ENCODE measurements around the gene NOP53. TPM values are rescaled to one million over a fixed set of nuclear protein-coding genes. Genes with fewer than 3 reads are reported as not detected.
A peak's percentile ranks its signal among the peaks of the same experiment; 100 is the strongest.
"Not testable (repeated sequence)": the region's sequence is repeated elsewhere in the genome, so short reads cannot be mapped to it uniquely, and the experiment has no call there.

The NOP53 gene
- polyA plus RNA-seq, 1 donor = 316 TPM

DNA sequence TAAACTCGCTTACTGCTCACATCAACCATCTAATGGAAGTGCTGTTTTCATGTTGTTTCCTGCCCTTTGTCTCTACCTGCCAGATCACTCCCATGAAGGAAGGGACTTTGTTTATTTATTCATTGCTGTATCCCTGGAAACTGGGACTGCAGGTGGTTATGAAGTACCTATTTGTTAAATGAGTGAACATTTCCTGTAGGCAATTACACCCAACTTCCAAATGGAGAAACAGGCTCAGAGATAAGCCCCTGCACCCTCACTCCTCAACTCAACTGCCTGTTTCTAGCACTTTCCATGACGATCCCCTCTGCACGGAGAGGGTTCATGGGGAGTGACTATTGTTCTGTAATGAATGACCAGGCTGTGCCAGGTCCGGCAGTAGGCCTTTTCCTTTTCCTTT lies 31.2 kb downstream of the NOP53 start:
- no peak for DNase-seq

DNA sequence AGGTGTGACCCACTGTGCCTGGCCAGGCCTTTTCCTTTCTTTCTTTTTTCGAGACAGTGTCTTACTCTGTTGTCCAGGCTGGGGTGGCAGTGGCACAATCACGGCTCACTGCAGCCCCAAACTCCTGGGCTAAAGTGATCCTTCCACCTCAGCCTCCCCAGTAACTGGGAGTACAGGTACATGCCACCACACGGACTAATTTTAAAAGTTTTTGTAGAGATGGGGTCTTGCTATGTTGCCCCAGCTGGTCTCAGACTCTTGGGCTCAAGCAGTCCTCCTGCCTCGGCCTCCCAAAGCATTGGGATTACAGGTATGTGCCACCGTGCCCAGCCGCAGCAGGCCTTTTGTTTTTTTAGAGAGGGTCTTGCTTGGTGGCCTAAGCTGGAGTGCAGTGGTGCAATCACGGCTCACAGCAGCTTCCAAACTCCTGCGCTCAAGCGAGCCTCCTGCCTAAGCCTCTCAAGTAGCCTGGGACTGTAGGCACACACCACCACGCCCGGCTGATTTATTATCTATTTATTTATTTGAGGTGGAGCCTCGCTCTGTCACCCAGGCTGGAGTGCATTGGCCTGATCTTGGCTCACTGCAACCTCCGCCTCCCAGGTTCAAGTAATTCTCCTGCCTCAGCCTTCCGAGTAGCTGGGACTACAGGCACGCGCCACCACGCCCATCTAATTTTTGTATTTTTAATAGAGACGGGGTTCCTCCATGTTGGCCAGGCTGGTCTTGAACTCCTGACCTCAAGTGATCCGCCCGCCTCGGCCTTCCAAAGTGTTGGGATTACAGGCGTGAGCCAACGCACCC lies 32.1 kb downstream of the NOP53 start:
- DNase-seq = not testable (repeated sequence)

DNA sequence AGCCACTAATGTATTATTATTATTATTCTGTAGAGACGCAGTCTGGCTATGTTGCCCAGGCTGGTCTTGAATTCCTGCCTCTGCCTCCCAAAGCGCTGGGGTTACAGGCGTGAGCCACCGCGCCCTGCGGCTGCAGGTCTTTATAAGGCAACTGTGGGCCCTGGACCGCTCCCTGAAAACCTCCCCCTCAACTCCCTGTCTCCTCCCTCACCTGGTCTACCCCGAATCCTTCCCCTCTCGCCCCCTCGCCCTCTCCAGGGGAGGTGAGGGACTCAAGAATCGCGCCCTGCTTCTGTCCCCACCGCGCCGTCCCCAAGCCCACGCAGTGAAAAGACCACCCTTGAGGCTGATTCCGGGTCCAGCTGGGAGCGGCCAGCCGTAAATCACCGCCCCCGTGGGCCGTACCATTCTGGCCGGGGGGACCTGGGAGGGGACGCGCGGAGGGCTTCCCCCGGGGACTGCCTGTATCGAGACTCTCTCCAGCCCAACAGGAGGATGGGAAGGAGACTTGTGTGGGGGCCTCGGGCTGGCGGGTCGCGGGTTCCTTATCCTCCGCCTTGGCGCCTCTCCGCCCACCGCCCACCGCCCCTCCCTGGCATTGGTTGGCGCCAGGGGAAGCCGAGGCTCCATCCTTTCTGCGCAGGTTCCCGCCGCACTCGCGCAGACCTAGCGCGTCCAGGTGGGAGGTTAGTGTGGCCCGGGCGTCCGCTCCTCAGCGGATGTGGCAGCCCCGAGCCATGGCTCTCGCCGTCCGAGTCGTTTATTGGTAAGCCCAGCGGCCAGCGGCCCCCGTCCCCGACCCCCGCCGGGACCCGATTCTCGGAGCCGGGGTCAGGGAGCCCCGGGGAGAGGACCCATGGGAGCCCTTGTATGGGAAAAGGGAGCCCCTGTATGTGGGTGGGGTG lies 33.0 kb downstream of the NOP53 start, which contains the start of gene SELENOW:
Gene SELENOW, plus strand, starts transcription at position 655 of the 905 bp plus-strand sequence. Its CDS starts 83 bp downstream, at position 738.
- DNase-seq = peak; percentile 84

DNA sequence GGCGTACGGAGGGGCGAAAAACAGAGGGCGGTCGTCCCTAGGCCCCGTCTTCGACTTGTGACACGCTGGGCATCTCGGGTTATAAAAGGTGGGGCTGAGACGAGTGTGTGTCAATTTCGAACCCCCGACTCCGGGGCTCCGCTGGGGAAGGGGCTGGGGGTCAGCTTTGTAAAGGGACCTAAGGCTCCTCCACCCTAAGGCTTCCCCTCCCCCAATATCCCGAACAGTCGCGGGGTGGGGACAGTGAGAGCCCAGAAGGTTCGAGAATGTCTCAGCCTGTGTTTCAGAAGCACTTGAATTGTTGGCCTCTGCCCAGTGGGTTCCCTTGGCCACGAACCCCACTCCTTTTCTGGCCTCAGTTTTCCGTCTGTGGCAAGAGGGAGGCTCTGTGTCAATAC lies 33.6 kb downstream of the NOP53 start:
- DNase-seq = no peak

DNA sequence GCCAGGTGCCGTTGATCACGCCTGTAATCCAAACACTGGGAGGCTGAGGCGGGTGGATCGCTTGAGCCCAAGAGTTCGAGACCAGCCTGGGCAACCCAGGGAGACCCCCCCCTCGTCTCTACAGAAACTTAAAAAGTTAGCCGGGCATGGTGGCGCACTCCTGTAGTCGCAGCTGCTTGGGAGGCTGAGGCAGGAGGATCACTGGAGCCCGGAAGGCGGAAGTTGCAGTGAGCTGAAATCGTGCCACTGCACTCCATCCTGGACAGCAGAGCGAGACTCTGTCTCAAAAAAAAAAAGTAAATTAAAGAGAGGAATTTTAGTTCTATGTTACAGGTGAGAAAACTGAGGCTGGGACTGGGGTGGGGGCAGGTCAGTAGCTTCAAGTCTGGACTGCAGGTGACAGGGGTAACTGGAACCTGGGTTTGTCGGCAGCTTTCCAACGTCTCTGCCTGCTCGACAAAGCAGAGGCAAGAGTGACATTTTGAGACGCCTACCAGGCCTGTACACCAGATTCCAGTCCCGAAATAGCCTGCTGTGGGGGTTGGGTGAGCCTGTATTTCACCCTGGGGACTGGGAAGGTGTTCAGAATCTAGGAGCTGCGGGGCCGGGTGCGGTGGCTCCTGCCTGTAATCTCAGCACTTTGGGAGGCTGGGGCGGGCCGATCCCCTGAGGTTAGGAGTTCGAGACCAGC lies 34.3 kb downstream of the NOP53 start:
- no peak for DNase-seq

DNA sequence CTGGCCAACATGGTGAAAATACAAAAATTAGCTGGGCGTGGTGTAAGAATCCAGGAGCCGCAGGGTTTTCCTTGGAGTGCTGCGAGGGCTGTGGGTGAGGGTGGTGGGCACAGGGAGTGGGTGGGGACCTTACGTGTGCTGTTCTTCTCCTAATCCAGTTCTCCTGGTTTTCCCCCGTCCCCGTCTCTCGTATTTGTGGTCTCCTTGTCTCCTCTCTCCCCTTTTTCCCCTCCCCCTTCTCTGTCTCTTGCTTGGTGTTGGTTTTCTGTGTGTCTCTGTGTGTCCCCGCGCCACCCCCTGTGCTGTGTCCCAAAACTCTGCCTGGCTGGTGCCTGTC lies 34.8 kb downstream of the NOP53 start:
- no peak for DNase-seq

DNA sequence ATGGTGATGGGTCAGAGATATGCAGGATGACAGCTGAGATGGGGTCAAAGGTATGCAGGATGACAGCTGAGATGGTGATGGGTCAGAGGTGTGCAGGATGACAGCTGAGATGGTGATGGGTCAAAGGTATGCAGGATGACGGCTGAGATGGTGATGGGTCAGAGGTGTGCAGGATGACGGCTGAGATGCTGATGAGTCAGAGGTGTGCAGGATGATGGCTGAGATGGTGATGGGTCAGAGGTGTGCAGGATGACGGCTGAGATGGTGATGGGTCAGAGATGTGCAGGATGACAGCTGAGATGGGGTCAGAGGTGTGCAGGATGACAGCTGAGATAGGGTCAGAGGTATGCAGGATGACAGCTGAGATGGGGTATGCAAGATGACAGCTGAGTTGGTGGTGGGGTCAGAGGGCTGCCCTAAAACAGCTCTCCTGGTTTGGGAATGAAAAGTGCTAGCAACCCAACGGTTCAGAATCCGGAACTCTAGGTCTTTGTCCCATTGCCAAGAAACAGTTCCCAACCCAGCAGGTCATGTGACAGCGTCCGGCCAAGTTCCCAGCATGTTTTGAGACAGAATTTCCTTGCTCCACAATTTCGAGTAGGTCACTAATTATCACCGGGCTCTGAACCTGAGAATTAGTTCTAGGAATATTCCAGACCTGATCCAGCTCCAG lies 36.4 kb downstream of the NOP53 start:
- DNase-seq = no peak

DNA sequence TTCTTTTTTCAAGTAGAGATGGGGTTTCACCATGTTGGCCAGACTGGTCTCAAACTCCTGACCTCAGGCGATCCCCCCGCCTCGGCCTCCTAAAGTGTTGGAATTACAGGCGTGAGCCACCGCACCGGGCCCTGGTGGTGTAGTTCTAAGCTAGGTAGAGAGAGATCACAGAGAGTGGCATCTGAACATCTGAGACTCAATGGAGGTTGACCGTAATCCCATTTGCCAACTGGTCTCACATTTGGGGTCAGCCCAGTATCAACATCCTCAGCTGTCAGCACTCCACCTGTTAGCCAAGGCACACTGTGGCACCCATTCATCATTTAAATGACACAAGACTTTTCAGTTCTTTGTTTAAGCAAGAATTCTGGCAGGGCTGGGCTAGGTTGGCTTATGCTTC lies 41.2 kb downstream of the NOP53 start:
- DNase-seq = no peak

DNA sequence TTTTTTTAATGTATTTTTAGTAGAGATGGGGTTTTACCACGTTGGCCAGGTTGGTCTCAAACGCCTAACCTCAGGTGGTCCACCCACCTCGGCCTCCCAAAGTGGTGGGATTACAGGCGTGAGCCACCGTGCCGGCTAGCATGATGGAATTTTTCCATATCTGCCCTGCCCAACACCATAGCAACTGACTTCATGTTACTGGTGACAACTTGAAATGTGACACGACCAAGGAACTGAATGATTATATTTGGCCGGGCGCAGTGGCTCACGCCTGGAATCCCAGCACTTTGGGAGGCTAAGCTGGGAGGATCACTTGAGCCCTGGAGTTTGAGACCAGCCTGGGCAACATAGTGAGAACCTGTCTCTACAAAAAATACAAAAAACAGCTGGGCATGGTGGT lies 42.0 kb downstream of the NOP53 start:
- DNase-seq = not testable (repeated sequence)

DNA sequence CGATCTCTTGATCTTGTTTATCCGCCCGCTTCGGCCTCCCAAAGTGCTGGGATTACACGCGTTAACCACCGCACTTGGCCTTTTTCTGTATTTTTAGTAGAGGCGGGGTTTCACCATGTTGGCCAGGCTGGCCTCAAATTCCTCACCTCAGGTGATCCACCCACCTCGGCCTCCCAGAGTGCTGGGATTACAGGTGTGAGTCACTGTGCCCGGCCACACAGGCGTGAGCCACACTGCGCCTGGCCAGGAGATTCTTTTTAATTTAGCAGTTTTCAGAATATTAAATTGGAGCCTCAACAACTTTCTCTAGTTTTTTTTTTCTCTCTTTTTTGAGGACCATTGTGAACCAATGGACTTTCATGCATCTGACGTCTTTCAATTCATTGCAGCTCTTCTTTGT lies 44.5 kb downstream of the NOP53 start:
- DNase-seq = not testable (repeated sequence)

DNA sequence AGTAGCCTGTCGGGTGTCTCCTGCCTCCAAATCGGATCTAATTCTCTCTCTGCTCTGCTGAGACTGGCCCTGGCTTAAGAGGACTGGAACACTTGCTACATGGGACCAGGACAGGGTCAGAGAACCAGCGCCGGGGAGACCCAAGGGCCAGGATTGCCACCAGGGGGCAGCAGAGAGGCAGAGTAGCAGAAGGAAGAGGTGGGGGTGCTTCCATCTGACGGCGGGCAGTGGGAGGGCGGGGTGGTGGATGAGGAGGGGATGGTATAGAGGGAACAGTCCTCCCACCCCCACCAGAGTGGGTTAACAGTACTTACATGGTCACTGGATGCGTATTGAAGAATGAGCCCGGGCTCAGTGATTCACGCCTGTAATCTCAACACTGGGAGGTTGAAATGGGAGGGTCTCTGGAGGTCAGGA lies 45.1 kb downstream of the NOP53 start:
- DNase-seq = no peak

DNA sequence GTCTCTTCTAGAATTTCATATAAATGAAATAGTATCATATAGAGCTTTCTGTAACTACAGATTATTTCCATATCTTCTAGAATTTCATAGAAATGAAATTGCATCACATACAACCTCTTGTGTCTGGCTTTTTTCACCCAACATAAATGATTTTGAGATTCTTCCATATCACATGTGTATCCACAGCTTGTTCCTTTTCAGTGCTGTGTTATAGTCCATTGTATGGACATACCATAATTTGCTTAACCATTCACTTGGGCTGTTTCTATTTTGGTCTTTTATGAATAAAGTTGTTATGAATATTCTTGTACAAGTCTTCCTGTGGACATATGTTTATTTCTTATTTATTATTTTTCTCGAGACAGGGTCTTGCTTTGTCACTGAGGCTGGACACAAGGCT lies 47.3 kb downstream of the NOP53 start:
- no peak for DNase-seq

DNA sequence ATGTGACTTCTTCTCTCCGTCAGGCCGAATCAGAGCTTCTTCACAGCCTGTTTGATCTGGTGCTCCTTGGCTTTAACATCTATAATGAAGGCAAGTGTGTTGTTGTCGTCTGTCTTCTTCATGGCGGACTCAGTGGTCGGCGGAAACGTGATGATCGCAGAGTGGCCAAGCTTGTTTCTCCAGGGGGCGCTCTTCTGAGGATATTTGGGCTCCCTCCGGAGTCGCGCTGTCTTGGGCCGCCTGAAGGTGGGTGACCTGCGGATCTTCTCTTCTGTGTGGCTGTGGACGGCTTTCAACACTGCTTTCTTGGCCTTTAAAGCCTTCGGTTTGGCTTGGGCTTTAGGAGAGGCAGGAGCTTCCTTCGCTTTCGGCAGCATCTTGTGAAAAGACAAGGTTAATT lies 49.2 kb downstream of the NOP53 start:
- DNase-seq = no peak

DNA sequence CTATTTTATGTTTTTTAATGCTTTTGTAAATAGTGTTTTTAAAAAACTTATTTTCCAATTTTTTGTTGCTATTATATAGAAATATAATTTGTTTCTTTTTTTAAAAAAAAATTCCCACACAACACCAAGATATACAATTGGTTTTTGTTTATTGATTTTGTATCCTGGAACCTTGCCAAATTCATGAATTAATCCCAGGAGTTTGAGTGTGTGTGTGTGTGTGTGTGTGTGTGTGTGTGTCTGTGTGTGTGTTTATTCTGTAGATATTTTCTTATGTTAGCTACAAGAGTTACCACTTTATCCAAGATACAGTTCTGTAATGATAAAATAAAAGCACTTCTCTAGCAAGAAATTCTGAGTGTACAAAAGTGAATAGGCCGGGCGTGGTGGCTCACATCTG lies 51.4 kb downstream of the NOP53 start:
- DNase-seq = no peak

DNA sequence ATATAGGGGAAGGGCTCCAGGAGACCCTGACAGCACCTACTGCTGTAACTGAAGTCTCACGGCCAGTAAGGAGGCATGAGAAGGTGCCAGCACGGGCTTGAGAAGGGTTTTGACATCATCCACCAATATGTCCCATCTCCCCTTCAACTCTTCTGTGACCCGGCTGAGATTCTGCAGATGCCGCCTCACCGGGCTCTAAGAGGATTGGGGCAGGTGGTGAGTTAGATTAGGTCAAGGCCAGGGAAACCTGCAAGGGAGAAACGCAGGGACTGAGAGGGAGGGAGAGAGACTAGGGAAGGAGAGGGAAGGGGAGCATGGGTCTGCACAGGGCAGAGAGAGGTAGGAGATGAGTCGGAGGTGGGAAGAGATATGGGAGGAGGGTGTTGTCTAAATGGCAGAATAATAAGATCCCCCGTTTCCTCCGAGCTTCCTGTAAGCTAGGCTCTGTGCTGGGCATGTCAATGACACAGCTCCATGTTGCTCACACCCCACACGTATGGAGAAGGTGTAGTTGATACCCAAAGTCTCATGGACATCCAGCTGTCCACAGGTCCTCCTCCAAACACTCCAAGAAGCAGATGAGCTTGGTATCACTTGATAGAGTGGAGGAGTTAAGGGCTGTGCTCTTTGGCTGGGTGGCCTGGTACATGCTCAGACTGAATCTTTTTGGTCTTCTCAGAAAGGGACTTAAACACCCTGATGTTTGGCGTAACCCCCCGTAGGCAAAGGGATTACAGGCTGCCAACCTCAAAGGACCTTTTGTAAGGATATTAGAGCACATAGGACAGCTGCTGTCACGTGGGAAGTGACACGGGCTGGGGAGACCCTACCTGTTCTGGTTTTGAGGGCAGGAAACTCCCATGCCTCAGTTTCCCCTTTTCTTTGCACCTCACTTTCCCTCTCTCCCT lies 52.9 kb downstream of the NOP53 start:
- no peak for DNase-seq

DNA sequence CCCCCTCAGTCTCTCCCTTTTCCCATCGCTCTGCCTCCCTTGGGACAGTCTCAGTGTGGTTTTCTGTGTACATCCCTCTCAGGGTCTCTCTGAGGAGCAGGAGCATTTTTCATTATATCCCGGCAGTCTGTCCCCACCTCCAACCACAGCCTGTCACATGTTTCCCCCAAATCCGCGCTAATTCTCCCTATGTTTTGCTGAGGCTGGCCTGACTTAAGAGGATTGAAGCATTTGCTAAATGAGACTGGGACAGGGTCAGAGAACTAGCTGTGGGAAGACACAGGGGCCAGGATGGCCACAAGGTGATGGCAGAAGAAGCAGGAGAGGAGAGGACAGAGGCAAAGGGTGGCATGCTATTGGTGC lies 53.5 kb downstream of the NOP53 start:
- no peak for DNase-seq

DNA sequence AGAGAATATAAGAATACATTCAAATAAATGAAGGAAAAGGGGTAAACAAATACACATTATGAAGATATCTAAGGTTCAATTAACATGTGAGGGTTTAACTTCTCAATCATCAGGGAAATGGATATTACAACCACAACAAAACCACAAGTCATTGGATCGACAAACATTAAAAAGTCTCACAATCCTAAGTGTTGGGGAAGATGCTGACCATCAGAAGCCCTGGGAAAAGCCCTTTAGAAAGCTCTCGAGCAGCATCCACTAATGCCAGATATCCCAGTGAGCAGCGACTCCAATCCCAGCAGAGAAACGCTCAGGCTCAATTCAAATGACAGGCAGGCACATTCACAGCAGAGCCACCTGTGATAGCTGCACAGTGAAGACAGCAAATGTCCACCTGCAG lies 55.9 kb downstream of the NOP53 start:
- DNase-seq = no peak

DNA sequence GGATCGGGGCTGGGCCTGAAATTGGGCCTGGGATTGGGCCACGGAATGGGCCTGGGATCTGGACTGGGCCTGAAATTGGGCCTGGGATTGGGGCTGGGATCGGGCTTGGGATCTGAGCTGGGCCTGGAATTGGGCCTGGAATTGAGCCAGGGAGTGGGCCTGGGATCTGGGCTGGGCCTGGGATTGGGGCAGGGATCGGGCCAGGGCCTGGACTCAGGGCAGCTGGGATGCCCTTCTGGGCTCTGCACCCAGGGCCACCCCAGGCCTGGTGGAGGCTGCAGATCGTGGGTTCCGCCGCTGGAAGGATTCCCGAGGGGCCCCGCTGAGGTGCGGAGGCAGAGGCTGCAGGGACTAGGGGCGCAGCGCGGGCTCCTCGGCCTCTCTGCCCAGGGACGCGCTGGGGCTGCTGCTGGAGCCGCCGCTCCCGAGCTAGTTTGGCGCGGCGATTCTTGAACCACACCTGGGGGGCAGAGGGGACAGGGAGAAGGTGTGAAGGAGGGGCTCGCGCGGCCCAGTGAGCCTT lies 57.2 kb downstream of the NOP53 start:
- DNase-seq = no peak

DNA sequence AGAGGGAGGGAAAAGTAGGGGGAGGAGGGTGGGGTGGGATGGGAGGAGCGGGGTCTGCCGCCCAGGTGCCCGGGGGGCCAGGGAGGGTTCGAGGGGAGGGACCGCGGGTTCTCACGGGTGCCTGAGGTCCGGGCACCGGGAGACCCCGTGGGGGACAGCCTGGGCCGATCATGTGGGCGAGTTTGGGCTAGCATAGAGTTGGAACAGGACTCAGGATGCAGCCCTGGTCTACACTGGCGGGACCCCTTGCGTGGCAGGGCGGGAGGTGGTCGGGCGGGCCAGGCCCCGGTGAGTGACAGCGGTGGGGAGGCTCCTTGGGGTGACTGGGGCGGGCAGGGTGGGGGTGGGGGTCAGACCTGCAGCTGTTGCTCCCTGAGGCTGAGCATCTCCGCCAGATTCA lies 57.8 kb downstream of the NOP53 start:
- DNase-seq = not testable (repeated sequence)

DNA sequence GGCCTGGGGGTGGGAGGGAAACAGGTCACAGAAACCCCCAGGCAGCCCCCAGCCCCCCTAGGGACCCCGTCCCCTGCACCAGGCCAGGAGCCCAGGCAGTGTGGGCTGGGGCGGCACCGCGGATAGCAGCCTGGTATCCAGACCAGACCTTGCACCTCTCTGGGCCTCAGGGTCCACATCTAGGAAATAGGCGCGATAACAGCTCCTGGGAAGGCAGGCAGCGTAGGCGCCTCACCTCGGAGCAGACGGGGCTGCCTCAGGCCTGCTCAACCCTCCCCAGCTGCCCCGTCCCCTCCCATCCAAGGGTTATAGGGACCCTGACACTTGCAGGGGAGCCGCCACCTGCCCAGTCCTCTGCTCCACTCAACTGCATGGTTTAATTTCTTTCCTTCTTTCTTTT lies 58.3 kb downstream of the NOP53 start:
- DNase-seq = not testable (repeated sequence)

DNA sequence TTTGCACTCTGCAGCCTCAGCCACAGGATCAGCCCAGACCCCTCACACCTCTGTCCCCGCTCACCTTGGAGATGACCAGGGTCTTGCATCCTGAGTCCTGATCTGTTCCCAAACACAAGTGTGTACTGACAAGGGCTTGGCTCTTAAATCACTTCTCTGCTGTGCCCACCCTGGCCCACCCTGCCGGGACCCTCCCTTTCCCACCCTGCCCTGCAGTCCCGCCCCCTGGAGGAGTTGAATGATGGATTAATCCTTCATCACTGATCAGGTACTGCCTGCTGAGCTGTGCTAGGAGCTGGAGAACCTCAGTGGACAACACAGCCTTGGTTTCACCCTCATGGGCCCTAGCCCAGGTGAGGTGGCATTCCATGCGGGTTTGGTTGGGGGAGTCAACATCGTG lies 59.1 kb downstream of the NOP53 start, which contains the start of gene TPRX1:
Gene TPRX1, minus strand, starts transcription at position 101 of the 400 bp plus-strand sequence. Its CDS starts 12 bp downstream, at position 89.
- DNase-seq = not testable (repeated sequence)

Measured in left kidney (tissue), 2 donors.